ENCODE measurements around the gene SHISAL1.

SHISAL1 gene

GRCh38 chr22:44199866-44200265 is 112.9 kb downstream of the SHISAL1 start:
- Histone ChIP-seq H3K4me3 (replicated peaks; ENCODE audit: insufficient read depth, low read length) (no peak overlapping the region), H3K27me3 (ENCODE audit: insufficient read depth, poor library complexity, severe bottlenecking) (no peaks in the 10 kb centered on the region), H3K27ac (replicated peaks) (no peak overlapping the region)
- no peak for DNase-seq (ENCODE audit: low read depth in 1 of 2, low spot score in 1 of 2)
- TF ChIP-seq POLR2AphosphoS5 (IDR thresholded peaks at IDR 0.05; ENCODE audit: low read depth) (no peak), REST (IDR thresholded peaks at IDR 0.05; ENCODE audit: insufficient replicate concordance, low read depth) (no peak), CTCF (IDR thresholded peaks at IDR 0.05; ENCODE audit: insufficient read depth, low read length) (no peak), GABPA (IDR thresholded peaks at IDR 0.05; ENCODE audit: low read depth) (no peak), SPI1 (IDR thresholded peaks at IDR 0.05; ENCODE audit: borderline replicate concordance, low read depth) (no peak)

- no peak for DNase-seq (ENCODE audit: low read depth in 1 of 2, low spot score in 1 of 2)
- H3K4me3 ChIP-seq (replicated peaks; ENCODE audit: insufficient read depth, low read length), result no peak overlapping the region
Observed at GRCh38 chr22:44199164-44199563, 113.6 kb downstream of the SHISAL1 start.

GRCh38 chr22:44197271-44197670 is 115.5 kb downstream of the SHISAL1 start:
- no peak for DNase-seq (ENCODE audit: low read depth in 1 of 2, low spot score in 1 of 2)
- no peaks in the 10 kb centered on the region for H3K27me3 ChIP-seq (ENCODE audit: insufficient read depth, poor library complexity, severe bottlenecking)
- no peak overlapping the region for H3K27ac ChIP-seq (replicated peaks)
- no peak for TF ChIP-seq CTCF (IDR thresholded peaks at IDR 0.05; ENCODE audit: insufficient read depth, low read length)
- TF ChIP-seq GABPA (IDR thresholded peaks at IDR 0.05; ENCODE audit: low read depth), result no peak
- TF ChIP-seq REST (IDR thresholded peaks at IDR 0.05; ENCODE audit: insufficient replicate concordance, low read depth), result no peak
- TF ChIP-seq SPI1 (IDR thresholded peaks at IDR 0.05; ENCODE audit: borderline replicate concordance, low read depth), result no peak
- no peak for TF ChIP-seq POLR2AphosphoS5 (IDR thresholded peaks at IDR 0.05; ENCODE audit: low read depth)
- no peak overlapping the region for H3K4me3 ChIP-seq (replicated peaks; ENCODE audit: insufficient read depth, low read length)

More at GRCh38 chr22:44199164-44199563, 113.6 kb downstream of the SHISAL1 start:
- Histone ChIP-seq H3K27ac (replicated peaks) (no peak overlapping the region), H3K27me3 (ENCODE audit: insufficient read depth, poor library complexity, severe bottlenecking) (no peaks in the 10 kb centered on the region)
- TF ChIP-seq CTCF (IDR thresholded peaks at IDR 0.05; ENCODE audit: insufficient read depth, low read length) (no peak), GABPA (IDR thresholded peaks at IDR 0.05; ENCODE audit: low read depth) (no peak), REST (IDR thresholded peaks at IDR 0.05; ENCODE audit: insufficient replicate concordance, low read depth) (no peak), POLR2AphosphoS5 (IDR thresholded peaks at IDR 0.05; ENCODE audit: low read depth) (no peak), SPI1 (IDR thresholded peaks at IDR 0.05; ENCODE audit: borderline replicate concordance, low read depth) (no peak)

Measured in HL-60 (cell line).